K562 treated with DMSO at 1 percent for 4 hours (cell line): ENCODE data around the gene MRAP. TPM values are rescaled to one million over a fixed set of nuclear protein-coding genes. Genes with fewer than 3 reads are reported as not detected.

Experiments used
- total RNA-seq: library from RNA; unstranded; fragments of 300-600 nt; gene quantifications from 2 replicates; pipeline ENCODE4 v1.2.3, GENCODE V29; 2022; ENCODE audit not compliant: insufficient read depth

Gene MRAP
- not detected in 2 replicates for total RNA-seq

DNA sequence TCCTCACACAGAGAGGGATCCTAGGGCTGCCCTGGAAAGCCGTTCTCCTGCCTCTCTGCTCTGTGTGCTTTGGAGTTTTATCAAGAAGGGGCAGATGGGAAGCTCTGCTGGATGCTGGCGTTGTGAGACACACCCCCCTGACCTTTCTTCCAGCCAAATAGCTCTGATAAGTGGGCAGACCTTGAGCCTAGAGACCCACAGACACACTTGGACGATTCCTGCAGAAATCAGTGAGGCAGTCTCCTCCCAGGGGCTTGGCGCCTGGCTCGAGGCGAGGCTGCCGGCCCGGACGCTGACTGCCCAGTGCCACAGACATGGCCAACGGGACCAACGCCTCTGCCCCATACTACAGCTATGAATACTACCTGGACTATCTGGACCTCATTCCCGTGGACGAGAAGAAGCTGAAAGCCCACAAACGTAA is at the start of gene MRAP:
Gene MRAP (plus strand): TSS at position 198 of the 424 bp plus-strand sequence. CDS start 117 bp downstream, at position 315.

DNA sequence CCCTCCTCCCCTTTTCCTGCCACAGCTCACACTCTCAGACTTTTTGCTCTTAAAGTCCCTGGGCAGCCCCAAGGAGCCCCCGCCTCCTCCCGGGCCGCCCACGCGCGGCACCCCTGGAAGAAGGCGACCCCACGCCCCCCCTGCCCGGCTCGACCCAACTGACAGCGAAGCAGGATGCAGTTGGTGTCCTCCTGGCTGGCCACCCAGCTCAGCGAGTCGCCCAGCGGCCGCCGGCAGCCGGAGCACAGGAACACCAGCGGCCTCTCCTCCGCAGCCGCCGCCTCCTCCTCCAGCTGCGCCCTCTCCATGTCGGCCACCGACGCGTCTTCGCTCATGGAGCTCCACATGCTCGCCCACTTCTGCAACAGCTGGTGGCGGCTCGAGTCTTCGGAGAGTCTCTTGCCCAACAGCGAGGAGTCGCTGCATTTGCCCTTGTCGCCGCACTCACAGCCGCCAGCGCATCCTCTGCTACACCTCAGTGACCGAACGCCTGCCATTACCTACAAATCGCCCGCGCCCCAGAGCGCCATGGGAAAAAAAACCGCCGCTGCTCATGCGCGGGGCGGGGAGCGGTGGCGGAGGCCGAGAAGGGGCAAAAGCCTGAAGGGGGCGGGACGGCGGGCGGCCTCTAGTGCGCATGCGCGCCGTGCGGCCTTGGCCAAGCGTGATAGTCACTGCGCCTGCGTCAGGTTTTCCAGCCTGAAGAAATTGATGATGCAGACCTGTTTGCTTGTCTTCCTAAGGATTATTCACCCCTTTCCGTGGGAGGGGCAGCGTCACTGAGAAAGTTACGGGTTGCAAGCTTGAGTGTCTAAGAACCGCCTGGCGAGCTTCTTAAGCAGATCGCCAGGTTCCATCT is 19.9 kb upstream of the MRAP start, which contains the start of gene MIS18A:
Gene MIS18A (minus strand): TSS at position 532 of the 859 bp plus-strand sequence. CDS start 35 bp downstream, at position 497.

Other genes with a start within 250 kb of the MRAP start
- gene MIS18A, start 19.8 kb upstream of the MRAP start, total RNA-seq, result 38.3 and 44.6 TPM in 2 replicates
- gene URB1, start 94.2 kb downstream of the MRAP start, total RNA-seq, result 5.3 and 6.8 TPM in 2 replicates
- not detected in 2 replicates for gene EVA1C, start 113.9 kb downstream of the MRAP start, total RNA-seq